T-helper 9 cell (primary cell): ENCODE results near the gene RUFY3.
"Not testable (repeated sequence)": the region's sequence is repeated elsewhere in the genome, so short reads cannot be mapped to it uniquely, and the experiment has no call there.

Experiments
- DNase-seq: peaks from one replicate; pipeline ENCODE4 v3.0.0-alpha.2; 2020

Gene RUFY3

DNA sequence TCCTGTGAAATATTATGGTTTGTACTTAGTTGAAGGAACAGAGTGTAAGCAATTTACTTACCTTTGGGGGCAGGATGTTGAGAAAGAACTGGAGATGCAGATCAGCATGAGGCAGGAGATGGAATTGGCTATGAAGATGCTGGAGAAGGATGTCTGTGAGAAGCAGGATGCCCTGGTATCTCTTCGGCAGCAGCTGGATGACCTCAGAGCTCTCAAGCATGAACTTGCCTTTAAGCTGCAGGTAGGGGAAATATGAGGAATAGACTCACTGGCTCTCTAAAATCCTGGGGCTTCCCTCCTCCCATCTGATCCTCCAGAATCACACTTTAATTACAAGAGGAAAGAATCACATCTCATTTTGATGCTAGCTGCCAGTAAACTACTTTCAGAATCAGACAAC is 67.0 kb downstream of the RUFY3 start:
- no peak for DNase-seq

DNA sequence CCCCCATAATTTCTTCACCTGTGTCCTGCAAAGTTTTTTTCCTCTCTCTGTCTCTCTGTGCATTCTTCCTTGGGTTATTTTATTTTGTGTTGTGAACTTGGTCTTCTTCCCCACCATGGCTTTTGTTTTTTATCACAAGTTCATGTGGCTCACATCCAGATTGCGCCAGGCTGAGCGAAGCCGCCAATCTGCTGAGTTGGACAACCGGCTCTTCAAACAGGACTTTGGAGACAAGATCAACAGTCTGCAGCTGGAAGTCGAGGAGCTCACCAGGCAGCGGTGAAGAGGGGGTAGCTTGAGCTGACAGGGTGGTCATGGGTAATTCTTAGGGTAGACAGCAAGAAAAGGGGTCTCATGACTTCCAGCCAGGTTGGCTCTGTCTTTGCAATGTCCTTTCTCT is 71.9 kb downstream of the RUFY3 start:
- no peak for DNase-seq

GRCh38 chr4:70801265-70801809 is 79.6 kb downstream of the RUFY3 start:
- no peak for DNase-seq

DNA sequence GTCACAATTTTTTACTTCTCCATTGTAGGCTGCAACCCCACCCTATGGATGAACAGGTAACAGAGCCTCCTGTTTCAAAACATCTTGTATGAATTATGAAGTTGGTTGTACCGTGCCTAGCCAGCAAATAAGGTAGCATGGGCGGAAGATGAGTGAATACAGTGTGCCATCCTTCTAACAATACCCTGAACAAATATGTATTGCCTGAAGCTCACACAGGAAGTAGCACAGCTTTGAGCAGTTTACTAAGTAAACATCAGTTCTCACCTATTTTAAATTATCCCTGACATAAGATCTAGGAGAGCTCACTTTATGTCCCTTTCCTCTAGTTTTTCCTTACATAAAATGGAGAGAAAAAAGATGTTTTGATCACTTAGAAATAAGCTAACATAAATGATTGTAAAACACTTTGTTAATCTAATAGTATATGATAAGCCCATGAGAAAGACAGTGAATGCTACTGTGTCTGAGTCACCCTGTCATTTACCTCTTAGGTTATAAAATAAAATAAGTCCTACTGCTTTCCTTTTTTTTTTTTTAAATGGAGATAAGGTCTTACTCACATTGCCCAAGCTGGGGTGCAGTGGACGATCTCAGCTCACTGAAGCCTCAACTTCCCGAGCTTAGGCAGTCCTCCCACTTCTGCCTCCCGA is 81.3 kb downstream of the RUFY3 start:
- no peak for DNase-seq

DNA sequence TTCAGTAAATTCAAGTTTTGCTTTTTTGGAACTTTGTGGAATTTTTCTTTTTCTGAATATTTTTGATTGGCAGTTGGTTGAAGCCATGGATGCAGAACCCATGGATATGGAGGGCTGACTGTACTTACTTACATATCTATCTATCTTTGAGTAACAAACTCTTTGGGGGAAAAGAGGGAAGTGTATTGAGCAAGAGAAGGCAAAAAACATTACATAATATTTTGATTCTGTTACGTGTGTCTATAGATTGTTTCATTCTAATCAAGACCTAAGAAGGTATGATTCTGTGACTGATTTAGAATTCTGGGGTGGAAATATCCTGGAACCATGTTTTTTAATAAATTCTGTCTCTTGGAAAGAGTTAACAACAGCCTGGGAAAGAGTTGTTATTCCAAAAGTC is 86.4 kb downstream of the RUFY3 start:
- no peak for DNase-seq

GRCh38 chr4:70815370-70815769 is 93.6 kb downstream of the RUFY3 start:
- no peak for DNase-seq

DNA sequence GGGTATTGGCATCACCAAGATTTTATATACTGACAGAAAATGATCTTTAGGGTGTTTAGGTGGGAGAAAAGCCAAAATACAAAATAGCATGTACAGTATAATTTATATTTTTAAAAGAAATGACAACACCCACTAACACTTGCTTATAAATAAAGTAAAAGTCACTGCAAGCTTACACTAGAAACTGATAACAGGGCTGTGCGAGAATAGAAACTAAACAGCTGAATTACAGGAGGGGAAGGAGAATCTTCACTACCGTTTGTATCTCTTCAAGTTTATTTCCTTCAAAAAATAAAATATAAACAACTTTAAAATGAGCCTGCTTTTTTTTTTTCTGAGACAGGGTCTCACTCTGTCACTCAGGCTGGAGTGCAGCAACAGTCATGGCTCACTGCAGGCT is 95.1 kb downstream of the RUFY3 start:
- no peak for DNase-seq

GRCh38 chr4:70818173-70818855 is 96.5 kb downstream of the RUFY3 start:
- no peak for DNase-seq

- DNase-seq: no peak
These were observed 97.2 kb downstream of the RUFY3 start for GRCh38 chr4:70818921-70819320.

DNA sequence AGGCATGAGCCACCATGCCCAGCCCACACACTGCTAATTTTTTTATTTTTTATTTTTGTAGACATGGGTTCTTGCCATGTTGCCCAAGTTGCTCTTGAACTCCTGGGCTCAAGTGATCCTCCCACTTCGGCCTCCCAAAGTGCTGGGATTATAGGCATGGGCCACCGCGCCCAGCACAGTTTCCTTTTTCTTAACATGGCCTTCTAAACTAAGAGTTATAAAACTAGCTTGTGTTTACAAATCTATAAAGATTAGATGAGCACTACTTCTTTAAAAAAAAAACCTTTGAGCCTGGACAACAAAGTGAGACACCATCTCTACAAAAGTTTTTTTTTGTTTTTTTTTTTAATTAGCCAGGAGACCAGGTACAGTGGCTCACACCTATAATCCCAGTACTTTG is 107.3 kb downstream of the RUFY3 start:
- DNase-seq: no peak

DNA sequence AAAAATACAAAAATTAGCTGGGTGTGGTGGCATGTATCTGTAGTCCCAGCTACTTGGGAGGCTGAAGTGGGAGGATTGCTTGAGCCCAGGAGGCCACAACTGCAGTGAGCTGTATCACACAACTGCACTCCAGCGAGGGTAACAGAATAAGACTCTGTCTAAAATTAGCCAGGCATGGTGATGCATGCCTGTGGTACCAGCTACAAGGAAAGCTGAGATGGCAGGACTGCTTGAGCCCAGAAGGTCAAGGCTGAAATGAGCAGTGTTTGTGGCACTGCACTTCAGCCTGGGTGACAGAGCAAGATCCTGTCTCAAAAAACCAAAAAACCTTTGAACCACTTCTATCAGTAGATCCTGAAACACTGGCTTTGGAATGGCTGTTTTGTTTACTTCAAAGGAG is 107.7 kb downstream of the RUFY3 start:
- no peak for DNase-seq

- DNase-seq: no peak
These were observed 108.3 kb downstream of the RUFY3 start for GRCh38 chr4:70830054-70830453.

GRCh38 chr4:70831293-70831692 is 109.5 kb downstream of the RUFY3 start:
- no peak for DNase-seq

- no peak for DNase-seq
These were observed 111.9 kb downstream of the RUFY3 start for GRCh38 chr4:70833675-70834074.

DNA sequence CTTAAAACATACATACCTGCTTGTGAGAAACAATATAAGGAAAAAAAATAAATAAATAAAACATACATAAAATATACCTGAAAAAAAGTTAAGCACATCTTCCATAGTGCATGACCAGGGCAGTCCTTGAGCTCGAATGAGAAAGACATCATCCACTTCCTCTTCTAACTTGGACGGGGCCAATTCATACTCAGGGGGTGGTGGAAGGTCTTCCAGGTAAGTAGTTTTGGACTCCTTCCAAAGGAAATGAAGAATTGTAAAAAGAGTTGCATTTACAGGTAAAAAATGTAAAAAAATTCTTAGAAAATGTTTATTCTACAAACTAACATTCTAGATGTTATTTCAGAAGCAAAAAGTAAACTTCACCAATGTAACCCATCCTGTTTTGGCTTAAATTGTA is 114.3 kb downstream of the RUFY3 start:
- DNase-seq: no peak

DNA sequence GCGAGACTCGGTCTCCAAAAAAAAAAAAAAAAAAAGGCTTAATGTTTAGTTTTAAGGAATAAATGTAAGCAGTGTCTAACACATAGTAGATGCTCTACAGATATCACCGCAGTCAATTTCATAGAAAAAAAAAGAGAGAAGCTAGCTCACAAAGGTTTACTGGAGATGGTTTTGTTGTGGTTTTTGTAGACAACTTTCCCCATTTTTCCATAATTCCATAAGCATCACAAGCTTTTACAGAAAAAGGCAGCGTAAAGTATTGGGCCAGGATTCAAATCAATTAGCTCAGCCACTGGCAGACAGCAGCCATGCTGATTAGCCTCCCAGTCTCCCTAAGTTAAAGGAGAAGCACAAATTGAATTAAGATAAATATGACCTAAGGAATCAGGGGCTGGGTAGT is 116.4 kb downstream of the RUFY3 start:
- no peak for DNase-seq

- DNase-seq: peak; percentile 53
These were observed 117.2 kb downstream of the RUFY3 start for GRCh38 chr4:70838666-70839588.

DNA sequence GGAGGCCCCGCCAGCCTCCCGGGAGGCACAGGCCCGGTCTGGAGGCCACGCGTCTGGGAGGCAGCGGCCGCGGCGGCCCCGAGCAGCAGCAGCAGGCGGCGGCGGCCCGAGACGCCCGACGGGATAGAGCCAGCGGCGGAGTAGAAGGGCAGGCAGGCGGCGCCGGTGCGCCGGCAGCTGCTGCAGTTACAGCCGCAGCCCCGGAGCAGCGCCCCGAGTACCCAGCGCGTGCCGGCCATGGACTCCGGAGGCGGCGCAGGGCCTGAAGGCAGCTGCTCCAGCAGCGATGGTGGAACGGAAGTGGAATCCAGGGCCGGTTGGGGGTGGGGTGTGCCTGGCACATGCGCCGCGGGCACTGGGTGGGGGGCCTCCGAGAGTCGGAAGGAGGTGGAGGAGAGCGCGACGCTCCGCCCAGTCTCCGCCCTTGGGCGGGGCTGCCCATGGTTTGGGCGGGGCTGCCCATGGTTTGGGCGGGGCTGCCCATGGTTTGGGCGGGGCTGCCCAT is 117.9 kb downstream of the RUFY3 start, which contains the start of gene GRSF1:
TSS of gene GRSF1 (minus strand) at position 302 of the 505 bp plus-strand sequence. CDS start at position 239, 63 bp downstream.
- peak; percentile 96 for DNase-seq

DNA sequence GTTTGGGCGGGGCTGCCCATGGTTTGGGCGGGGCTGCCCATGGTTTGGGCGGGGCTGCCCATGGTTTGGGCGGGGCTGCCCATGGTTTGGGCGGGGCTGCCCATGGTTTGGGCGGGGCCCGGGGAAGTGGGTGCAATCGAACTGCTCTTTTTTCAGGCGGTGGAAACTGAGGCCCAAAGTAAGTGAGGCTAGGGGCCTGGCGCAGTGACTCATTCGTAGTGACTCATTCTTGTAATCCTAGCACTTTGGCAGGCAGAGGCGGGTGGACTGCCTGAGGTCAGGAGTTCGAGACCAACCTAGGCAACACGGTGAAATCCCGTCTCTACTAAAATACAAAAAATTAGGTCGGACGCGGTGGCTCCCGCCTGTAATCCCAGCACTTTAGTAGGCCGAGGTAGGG is 118.4 kb downstream of the RUFY3 start:
- DNase-seq: peak; percentile 60

DNA sequence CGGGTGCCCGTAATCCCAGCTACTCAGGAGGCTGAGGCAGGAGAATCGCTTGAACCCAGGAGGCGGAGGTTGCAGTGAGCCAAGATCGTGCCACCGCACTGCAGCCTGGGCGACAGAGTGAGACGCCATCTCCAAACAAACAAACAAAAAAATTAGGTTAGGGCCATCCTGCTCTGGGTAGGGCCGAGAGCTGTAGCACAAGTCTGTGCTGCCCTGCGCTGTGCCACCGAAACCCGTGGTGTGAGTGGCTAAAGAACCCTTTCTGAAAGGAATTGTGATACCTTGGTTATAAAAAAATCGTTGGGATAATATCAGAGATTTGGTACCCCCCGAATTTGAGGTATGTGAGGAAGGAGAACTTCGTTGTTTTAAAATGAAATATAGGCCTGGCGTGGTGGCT is 118.9 kb downstream of the RUFY3 start:
- DNase-seq: not testable (repeated sequence)

DNA sequence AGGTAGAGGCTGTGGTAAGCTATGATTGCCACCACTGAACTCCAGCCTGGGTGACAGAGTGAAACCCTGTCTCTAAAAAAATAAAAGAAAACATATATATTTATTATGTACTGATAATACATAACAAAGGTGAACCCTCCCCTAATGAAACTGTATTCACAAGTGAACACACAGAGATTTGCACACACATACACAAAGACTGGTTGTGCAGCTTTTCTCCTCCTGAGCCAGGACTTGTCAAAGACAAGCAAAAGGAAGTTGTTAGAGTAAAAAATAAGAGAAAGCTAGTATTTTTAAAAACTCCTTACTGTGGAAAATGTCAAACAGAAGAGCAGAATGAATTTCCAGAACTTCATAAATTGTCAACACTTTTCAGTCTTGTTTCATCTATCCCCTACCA is 119.4 kb downstream of the RUFY3 start:
- no peak for DNase-seq

- no peak for DNase-seq
These were observed 120.2 kb downstream of the RUFY3 start for GRCh38 chr4:70841951-70842350.
